Caki2 (cell line): ENCODE data around the gene PCNT. TPM values are rescaled to one million over a fixed set of nuclear protein-coding genes. Genes with fewer than 3 reads are reported as not detected.
"Not testable (repeated sequence)": the region's sequence is repeated elsewhere in the genome, so short reads cannot be mapped to it uniquely, and the experiment has no call there.

Experiments
- DNase-seq: peaks from one replicate; pipeline ENCODE4 v3.0.0-alpha.2; 2015; ENCODE audit warnings: low read depth
- in situ Hi-C: cut with HindIII; loops from 2 replicates; pipeline ENCODE4 v1.10.0; 2016; ENCODE audit warnings: low sequenced_read_pairs, low pct_unique_long_range_greater_than_20kb, mixed read lengths
- total RNA-seq: library from RNA; depleted of rRNA; stranded (reverse); fragments of >200 nt; shearing (Covaris generic); gene quantifications from 2 replicates; pipeline ENCODE4 v1.2.3, GENCODE V29; 2014; ENCODE audit warnings: low replicate concordance

PCNT gene
- total RNA-seq, 1 experiment from 2014 or later: 8.5 TPM

DNA sequence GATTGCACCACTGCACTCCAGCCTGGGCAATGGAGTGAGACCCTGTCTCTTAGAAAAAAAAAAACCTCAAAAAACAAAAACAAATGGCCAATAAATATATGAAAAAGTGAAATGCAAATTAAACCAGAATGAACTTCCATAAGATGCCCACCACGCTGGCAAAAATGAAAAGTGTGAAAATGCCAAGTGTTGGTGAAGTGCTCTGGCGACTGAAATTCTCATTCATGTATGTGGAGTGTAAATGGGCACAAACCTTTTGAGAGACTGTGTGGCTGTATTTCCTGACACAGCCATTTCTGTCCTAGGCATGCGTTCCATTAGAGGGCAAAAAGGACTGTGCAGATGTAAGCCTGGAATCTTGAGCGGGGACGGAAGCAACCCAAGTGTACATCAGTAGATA lies 19.5 kb upstream of the PCNT start:
- DNase-seq: no peak
- in situ Hi-C loops: no loop called here

DNA sequence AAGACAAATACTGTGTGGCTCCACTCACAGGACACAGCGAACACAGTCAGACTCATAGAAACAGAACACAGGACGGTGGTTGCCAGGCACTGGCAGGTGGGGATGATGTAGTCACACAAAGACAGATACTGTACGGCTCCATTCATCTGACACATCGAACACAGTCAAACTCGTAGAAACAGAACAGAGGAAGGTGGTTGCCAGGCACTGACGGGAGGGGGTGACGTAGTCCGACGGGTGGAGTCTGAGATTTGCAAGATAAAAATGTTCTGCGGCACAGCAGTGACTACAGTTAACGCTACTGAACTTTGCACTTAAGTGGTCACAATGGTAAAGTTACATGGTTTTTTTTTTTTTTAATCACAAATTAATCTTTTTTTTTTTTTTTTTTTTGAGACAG lies 19.0 kb upstream of the PCNT start:
- no peak for DNase-seq
- in situ Hi-C loops: no loop called here

DNA sequence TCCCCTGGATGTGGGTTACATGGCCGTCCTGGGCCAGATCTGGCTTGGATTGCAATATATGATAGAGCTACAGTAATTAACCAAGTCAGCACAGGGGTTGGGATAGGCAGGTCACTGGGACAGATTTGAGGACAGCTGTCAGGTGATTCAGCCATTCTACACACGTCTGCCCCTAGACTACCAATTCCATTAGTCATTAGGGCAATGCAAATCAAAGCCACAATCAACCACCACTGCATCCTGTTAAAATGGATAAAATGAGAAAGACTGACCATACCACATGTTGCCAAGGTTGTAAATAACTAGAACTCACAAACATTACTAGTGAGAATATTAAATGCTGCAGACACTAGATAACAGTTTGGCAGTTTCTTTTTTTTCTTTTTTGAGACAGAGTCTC lies 16.3 kb upstream of the PCNT start:
- in situ Hi-C loops: no loop called here
- peak; percentile 30 for DNase-seq

DNA sequence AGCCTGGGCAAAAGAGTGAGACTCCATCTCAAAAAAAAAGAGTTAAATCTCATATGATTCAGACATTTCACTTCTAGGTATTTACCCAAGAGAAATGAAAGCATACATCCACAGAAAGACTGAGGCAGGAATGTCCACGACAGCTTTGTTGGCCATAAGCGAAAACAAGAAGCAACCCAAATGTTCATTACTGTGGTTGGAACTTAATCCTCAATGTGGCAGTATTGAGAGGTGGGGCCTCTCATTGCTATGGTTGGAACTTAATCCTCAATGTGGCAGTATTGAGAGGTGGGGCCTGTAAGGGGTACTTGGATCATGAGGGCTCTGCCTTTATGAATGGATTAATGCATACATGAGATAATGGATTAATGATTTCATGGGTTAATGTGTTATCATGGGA lies 15.5 kb upstream of the PCNT start:
- no peak for DNase-seq
- in situ Hi-C loops: no loop called here

DNA sequence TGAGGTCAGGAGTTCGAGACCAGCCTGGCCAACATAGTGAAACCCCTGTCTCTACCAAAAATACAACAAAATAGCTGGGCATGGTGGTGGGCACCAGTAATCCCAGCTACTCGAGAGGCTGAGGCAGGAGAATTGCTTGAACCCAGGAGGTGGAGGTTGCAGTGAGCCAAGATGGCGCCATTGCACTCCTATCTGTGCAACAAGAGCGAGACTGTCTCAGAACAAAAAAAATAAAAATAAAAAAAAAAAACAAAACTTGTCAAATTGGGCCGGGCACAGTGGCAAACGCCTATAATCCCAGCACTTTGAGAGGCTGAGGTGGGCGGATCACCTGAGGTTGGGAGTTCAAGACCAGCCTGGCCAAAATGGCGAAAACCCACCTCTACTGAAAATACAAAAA lies 13.7 kb upstream of the PCNT start:
- in situ Hi-C loops, DNase-seq: not testable (repeated sequence)

DNA sequence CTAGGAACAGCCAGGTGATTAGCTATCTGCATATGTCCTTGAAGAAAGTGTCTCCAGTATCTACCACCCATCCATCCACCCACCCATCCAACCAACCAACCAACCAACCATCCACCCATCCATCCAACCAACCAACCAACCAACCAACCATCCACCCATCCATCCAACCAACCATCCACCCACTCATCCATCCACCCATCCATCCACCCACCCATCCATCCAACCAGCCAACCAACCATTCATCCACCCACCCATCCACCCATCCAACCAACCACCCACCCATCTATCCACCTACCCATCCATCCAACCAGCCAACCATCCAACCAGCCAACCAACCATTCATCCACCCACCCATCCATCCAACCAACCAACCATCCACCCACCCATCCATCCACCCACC lies 12.4 kb upstream of the PCNT start:
- DNase-seq: no peak
- in situ Hi-C loops: no loop called here

DNA sequence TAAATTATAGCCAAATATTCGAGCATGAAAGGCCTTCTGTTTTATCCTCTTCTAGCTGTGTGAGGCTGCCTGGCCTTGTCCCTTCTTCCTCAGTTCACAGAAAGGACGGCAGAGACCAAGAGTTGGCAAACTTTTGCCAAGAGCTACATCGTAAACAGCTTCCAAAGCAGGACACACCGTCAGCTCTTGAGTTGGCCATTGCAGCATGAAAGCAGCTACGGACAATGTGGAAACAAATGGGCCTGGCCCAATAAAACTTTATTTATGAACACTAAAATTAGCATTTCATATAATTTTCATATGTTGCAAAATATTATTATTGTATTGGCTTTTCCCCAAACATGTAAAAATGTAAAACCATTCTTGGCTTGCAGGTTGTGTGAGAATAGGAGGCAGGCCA lies 11.0 kb upstream of the PCNT start:
- no peak for DNase-seq
- in situ Hi-C loops: no loop called here

DNA sequence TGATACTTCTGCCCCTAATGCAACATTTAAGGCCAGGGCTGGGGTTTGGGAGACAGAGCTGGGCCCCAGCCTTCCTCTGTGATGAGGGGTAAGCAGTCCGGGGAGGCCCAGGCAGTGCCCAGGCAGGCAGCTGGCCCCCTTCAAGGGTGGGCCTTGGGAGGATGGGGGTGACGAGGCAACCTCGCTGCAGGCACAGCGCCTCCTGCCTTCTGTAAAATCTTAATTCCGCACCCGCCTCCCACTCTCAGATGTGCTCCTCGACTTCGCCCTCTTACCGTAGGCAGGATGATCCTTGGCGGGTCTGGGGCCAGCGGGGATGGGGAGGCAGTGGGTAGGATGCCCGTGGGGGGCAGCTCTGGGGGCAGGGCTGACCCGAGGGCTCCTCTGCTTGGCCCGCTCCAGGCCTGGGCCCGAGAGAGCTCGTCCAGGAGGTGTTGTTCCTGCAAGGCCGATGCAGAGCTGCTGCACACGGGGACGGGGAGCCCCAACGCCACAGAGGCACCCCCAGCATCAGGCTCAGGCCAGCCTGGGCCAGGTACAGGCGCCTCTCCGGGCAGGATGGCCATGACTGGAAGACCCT lies 9.4 kb upstream of the PCNT start:
- DNase-seq: no peak
- in situ Hi-C loops: no loop called here

DNA sequence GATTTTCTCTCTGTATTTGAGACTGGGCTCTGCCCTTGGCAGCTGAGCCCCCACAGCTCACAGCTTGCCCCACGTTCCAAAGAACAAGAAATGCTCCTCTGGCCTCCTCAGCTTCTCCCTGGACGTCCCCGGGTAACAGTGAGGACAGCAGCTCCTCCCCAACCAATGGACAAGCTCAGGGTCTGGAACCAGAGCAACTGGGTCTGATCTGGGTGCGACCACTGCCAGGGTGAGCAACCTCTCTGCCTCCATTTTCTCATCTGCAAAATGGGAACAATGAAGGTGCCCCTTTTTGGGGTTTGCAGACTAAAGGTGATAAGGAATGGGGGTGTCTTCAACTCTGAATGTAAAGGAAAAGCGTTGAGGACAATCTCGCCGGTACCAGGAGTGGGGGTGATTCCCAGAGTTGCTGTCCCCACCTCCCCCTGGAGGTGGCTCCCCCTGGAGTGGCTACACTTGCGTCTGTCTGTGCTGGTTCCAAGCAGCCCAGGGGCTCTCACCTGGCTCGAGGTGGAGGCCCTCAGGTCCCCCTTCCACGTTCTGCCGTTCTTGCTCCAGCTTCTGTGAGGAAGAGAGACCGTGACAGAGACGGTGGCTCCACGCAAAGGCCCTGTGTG lies 7.1 kb upstream of the PCNT start:
- no peak for DNase-seq
- in situ Hi-C loops: no loop called here

DNA sequence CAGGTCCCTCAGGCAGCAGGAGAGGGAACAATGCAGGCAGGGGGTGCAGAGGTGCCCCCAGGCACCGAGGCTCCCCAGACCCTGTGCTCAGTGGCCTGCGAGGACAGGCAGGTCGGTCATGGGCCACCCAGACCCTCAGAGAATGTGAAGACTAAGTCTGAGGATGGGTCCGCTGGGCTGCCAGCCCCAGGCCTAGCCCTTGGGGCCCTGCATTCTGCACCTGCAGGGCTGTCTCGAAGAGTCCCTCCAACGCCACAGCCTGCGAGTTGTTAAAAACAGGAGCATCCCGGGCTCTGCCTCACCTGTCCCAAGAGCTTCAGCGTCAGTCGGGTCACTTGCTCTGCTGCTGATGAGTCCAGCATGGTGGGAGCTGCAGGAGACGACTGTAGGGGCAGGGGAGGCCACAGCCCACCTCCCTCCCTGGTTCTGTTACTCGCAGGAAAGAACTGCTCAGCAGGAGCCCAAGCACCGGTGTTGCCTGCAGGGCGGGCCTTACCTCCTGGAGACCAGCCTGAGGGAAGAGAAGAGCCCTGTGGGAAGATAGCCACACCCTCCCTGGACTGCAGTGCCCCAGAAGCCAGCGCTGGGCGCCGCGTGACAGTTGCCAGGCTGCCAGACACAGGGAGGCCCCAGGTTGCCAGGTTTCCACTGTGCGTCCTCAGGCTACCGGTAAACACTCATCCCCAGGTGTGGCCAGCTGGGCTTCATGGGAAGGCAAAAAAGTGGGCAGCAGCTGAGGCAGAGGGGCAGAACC lies 6.1 kb upstream of the PCNT start:
- in situ Hi-C loops: no loop called here

DNA sequence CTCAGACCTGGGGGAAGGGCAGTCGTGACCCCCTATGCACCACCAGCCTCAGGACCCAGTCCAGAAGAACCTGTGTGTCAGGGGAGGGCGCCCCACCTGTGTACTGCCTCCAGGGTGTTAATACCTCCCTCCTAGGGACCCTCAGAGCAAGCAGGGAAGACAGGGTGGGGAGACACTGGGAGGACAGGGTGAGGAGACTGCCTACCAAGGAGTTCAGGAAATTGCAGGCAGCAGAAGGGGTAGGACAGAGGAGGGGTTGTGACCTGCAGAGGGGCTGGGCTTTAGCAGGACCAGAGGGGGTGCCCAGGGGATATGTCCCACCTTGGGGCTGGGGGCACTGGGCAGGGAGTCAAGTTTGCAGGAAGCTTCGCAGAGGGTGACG lies 5.5 kb upstream of the PCNT start:
- in situ Hi-C loops: no loop called here
- DNase-seq: no peak

More for the DNA sequence above, 6.1 kb upstream of the PCNT start:
- DNase-seq: peak; percentile 44

DNA sequence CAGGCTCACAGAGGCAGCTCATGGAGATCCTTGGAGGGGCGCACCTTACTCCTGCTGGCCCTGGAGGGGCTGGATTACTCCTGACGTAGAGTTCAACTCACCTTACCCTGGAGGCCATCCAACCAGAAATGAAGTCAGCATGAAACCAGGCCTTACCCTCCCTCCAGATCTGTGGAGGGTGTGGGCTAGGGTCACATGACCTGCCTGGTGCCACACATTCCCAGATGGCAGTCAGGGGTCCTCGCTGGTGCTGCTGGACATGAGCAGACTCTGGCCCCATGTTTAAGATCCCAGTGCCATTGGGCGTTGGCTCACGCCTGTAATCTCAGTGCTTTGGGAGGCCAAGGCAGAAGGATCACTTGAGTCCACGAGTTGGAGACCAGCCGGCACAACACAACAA lies 4.8 kb upstream of the PCNT start:
- no peak for DNase-seq
- in situ Hi-C loops: no loop called here

DNA sequence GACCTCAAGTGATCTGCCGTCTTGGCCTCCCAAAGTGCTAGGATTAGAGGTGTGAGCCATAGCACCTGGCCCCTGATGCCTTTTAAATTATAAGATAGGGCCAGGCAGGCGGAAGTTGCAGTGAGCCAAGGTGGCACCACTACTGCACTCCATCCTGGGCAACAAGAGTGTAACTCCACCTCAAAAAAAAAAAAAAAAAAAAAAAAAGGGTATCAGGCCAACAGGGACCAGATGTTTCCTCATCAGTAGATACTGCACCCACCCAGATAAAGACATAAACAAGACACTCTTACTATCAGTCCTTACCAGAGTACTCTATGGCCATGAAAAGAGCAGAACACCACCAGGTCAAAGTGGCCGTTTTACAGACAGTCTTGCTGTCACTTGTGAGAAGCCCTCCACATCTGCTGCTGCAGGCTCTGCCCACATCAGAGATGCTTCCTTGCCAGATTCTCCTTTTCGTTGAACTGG lies 3.6 kb upstream of the PCNT start:
- in situ Hi-C loops: no loop called here
- DNase-seq: no peak

DNA sequence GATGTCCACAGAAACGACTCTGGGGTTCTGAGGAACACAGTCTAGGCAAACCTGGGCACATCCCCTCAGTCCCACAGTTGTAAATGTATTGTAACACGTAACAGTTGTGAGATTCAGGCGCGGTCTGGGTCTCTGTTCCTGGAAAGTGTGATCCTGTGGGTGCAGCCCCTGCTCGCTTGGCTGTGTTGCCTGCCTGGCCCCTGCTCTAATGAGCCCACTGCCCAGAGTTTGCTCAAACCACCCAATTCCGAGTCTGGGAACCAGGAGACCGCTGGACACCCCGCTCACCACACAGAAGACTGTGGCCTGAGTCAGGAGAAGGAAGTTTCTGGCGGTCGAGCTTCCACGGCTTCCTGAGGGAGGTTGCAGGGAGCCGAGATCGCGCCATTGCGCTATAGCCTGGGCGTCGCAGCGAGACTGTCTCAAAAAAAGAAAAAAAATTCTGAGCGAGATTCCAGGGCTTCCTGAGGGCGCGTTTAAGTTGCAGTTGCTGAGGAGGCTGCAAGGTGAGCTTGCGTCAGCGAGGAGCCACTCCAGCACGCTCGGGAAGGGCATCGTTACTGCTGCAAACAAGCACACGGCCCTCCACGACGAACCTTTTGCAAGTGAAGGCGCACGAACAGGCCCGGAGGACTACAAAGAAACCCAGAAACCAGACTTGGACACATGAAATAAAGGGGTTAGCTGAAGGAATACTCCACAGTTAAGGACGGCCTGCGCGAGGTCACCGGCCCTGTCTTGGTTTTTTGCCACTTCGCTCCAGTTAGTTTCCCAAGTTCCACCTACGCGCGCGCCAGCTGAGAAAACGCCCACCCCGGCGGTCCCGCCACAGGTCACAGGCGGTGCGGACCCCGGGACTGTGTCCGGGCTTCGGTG lies 1.4 kb upstream of the PCNT start:
- in situ Hi-C loops: no loop called here
- peak; percentile 9 for DNase-seq

DNA sequence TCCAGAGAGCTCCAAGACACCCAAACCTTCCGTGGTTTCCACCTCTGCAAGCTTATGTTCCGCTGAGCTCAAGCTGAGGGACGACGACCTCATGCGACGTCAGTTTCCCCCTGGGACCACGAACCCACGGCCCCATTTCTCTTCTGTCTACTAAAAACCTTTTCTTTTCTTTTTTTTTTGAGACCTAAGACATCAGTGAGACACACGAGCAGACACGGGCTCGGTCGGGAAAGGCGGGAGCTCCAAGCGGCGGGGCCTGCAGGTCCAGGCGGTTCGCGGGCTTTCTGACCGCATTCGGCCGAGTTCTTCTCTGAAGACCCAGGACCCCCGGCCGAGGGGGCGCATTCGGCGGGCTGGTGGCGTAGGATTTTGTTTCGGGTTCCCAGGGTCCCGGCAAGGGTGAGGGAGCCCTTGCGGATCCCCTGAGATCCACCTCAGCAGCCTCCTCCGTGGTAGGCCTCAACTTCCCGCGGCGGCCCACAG lies 688 bp upstream of the PCNT start:
- DNase-seq: no peak
- in situ Hi-C loops: no loop called here

DNA sequence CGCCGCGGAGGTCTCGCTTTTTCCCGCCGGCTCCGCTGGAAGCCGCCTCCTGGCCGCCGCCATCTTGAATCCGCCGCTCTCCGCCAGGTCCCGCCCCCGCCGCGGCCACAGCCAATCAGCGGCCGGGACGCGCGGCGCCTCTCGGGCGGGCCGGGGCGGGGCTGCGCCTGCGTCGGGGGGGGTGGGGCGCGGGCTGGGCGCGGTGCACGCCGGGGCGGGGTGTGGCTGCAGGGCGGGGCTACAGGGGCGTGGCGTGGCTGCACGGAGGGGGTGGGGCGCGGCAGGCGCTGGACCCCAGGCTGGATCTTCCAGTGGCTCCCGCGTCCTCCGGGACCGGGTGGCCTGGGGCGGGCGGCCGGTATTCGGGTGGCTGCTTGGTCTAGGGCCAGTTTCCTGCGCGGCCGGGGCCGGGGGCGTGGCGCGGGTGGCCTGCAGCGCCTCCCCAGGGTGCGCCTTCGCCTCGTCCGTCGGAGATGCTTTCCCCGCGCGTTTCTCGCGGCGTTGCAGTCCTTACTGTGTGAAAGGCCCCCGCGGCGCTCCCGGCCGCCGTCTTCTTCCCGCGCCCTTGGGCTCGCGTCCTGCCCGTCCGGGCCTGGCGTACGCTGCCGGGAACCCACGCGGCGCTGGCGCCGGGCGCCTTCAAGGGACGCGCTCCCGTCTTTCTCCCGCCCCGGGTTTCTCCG lies 575 bp downstream of the PCNT start:
- peak; percentile 75 for DNase-seq
- in situ Hi-C loops: no loop called here

DNA sequence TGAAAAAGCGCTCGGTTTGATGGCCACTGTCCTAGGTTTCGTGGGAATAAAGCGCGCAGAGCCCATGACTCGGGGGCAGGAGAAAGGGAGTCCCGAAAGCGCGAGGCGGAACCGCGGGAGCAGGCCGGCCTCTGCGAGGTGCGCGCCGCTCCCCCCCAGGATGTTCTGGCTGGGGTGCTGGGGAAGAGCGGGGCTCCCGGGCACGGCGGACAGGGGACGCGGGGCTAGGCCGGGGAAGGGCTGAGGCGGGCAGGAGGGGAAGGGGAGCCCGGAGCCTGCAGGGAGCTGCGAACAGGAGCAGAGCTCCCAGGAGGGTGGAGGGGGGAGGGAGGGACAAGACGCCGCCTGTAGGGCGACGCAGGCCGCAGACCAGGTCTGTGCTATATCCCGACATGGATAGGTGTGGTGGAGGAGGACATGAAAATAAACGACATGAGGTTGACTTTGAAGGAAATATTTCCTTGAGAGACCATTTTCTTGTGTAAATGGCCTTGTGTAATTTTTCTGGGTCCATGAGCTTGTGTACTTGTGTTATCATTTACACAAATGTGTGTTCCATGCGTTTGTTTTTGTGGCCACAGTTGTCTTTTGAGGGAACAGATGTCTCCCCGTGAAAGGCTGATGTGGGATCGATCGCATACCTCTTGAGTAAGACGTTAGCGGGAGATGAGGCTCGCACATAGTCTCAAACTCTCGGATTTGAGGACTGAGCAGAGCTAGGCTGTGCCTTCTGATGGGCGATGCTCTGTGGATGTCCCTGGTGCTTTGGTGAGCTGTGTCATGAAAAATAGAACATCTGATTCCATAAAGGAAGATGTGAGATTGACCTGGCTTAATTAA lies 1.3 kb downstream of the PCNT start:
- in situ Hi-C loops: no loop called here
- peak; percentile 58 for DNase-seq
